HG03520 (cell line): ENCODE results near the gene LCN9.
"Not testable (repeated sequence)": the region's sequence is repeated elsewhere in the genome, so short reads cannot be mapped to it uniquely, and the experiment has no call there.

ENCODE experiments used
- ATAC-seq: cut with Tn5 transposase; IDR thresholded peaks from one replicate; pipeline ENCODE4 v1.9.1; 2021; ENCODE audit warnings: mild to moderate bottlenecking, moderate library complexity; ENCODE audit not compliant: unreplicated experiment

The LCN9 gene

DNA sequence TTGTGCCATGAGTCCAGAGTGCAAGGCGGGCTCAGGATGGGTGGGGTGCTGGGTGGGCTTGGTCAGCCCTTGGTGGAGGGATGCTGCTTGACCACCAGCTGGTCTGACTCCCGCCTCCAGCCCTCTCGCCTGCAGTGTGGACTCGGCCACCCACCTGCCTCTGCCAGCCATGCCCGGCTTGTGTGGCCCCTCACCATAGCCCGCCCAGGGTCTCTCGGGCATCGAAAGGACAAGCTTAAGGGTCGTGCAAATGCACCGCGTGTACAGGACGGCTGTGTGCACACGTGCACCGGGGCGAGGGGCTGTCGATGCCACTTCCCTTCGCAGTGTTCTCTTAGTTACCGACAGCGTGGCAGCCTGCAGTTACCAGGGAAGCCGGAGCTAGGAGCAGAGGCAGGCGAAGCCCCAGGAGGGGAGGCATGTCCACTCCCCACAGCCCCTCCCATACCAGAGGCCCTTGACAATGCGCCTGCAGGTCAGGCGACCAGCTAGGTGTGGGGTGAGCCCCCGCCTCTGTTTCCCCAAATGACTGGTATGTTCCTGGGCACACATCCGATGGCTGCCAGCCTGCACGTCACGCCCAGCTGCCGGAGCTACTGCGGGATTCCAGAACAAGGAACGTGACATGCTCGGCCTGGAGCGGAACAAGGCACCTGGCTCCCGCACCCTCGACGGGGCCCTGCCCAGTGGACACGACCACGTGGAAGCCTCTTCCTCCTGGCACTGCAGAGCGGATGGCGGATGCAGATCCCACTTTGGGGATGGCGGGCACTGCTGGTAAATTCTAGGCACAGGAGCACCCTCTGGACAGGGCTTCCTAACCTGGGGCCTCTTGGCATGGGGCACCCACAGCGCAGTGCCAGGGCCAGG is 7.8 kb downstream of the LCN9 start:
- ATAC-seq: no peak

GRCh38 chr9:135671591-135672041 is 8.5 kb downstream of the LCN9 start:
- ATAC-seq: no peak

DNA sequence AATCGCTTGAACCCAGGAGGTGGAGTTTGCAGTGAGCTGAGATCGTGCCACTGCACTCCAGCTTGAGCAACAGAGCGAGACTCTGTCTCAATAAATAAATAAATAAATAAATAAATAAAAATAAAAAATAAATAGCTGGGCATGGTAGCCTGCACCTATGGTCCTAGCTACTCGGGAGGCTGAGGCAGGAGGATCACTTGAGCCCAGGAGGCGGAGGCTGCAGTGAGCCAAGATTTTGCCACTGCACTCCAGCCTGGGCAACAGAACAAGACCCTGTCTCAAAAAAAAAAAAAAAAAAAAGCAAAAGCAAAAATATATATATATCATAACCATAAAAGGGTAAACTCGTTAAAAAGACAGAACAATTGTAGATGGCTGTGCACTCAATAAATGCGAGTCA is 9.7 kb downstream of the LCN9 start:
- ATAC-seq: not testable (repeated sequence)

GRCh38 chr9:135673941-135674340 is 10.8 kb downstream of the LCN9 start:
- ATAC-seq: no peak

- no peak for ATAC-seq
Measured at GRCh38 chr9:135674977-135675376, 11.9 kb downstream of the LCN9 start.

GRCh38 chr9:135676891-135677290 is 13.8 kb downstream of the LCN9 start:
- no peak for ATAC-seq

DNA sequence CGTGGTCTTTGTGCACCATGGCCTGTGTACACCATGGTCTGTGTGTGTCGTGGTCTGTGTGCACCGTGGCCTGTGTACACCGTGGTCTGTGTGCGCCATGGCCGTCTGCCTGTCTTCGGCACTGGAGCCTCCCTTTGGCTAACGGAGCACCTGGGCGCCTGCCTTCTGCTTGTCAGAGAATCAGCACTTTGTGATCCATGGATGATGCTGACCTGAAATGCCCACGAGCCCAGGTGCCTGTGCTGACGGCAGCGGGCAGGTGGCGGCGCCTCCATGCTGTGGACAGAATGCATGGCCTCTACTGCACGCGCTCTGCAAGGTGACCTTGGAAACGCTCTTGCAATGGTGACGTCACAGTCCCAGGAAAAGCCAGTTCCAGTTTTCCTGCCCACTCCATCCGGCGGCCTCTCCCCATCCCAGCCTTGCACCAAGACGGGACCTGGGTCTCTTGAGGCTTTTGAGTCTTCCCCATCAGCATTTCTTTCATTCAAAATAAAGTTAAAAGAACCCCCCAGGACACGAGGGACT is 14.6 kb downstream of the LCN9 start:
- no peak for ATAC-seq

DNA sequence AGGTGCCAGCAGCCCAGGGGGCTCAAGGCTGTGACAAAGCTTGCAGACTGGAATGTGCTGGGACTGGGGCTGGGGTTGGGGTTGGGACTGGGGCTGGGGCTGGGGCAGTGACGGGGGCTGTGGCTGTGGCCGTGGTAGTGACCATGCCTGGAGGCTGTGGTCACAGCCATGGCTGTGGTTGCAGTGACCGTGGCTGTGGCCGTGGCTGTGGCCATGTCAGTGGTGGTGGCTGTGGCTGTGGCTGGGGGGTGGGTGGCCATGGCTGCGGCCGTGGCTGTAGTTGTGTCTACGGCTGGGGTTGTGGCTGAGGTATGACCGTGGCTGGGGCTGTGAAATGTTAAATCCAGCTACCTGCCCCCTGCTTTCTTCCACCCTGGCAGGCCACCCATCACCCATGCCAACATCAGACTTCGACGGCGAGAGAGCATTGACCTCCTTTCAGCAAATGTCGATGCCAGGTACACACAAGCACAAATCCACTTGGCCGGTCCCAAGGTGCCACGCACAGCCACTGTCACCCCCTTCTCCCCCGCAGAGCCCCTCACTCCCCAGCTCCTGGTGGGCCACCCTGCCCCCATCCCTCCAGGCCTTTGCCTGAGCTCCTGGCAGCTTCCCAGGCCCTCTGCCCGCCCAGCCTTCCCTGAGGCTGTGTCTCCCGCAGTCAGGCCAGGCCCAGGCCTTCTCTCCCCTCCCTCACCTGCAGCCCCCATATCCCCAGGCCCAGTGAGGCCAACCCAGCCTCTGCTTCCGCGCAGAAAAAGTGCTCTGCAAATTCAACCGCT is 15.3 kb downstream of the LCN9 start:
- ATAC-seq: no peak

DNA sequence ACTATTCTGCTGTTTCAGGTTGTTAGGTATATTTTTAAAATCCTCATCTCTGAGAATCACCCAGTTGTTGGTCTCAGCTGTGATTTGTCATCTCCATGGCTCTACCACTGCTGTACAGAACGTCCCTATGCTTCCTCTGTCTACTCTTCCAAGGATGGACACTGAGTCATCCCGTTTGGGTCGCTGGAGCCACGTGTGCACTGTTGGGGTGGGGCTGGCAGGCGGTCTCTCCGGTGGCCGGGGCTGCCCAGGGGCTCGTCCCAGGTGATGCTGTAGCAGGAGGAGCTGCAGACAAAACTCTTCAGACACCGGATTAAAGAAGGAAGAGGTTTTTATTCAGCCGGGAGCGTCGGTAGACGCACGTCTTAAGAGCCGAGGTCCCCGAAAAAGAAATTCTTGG is 16.9 kb downstream of the LCN9 start:
- ATAC-seq: no peak

DNA sequence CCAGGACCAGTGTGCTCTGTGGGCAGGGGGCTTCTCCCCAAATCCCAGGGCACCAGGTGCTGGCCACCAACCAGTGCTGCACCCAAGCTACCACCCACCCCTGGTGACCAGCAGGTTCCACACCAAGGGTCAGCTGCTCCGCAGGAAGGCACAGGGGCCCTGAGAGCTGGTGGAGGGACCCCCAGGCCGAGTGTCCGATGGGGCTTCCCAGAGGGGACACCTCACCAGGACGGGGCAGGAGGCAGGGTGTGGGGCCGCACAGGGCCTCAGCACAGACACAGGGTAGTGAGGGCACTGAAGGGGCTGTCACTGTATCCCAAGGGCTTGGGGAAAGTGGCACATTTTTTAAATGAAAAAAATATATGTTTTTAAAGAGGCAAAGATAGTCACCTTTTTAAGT is 18.1 kb downstream of the LCN9 start:
- ATAC-seq: no peak

DNA sequence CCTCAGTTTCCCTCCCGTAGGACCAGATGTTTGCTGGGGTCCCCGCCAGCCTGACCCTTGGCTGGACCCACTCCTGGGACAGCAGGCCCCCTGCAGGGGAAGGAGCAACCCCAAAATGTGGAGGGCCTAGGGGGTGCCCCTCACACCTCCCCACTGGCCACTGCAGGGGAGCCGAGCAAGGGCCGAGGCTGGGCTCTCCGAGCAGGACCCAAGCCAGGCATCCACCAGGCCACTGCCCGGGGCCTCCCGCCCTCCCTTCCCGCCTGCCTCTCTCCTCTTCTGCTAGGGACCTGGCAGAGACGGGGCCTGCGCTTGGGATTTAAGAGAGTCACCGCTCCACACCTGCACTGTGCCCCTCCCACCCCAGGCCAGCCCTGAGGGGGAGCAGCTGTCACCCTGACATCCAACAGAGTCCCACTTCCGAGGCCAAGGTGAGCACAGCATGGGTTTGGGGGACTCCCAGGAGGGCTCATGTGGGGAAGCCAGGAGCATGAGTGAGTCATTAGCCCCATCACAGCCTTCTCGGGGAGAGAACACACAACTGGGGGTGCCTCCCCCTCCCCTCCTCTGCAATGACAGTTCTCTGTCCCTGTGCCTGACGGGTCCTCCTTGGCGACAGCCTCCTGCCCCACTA is 20.4 kb downstream of the LCN9 start:
- no peak for ATAC-seq

- no peak for ATAC-seq
Measured at GRCh38 chr9:135684691-135685090, 21.6 kb downstream of the LCN9 start.

GRCh38 chr9:135687216-135687615 is 24.1 kb downstream of the LCN9 start:
- no peak for ATAC-seq

GRCh38 chr9:135689011-135689410 is 25.9 kb downstream of the LCN9 start:
- ATAC-seq: no peak

DNA sequence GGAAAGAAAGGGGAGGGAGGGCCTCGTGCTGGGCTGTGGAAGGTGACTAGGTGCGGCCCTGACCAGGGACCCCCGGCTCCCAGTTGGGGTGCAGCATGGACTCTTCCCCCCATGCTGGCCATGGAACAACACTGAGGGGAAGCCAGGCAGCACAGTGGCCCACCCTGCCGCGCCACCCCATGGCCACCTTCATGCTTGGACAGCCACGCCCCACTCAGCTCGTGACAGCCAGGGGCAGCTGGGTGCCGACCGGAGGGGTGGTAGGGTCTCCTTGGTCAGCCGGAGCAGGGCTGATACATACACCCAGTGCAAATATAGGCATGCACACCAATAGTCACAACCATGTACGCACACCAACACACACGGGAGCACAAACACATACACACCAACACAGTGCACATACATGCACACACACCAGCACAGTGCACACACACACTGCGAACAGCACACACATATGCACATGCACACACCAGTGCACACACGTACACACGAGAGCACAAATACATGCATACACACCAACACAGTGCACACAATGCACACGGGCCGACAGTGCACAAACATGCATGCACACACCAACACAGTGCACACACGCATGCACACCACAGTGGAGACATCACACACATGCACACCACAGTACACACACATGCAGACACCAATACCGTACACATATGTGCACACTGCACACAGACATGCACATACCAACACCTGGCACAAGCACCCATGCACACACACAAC is 27.9 kb downstream of the LCN9 start:
- ATAC-seq: no peak

DNA sequence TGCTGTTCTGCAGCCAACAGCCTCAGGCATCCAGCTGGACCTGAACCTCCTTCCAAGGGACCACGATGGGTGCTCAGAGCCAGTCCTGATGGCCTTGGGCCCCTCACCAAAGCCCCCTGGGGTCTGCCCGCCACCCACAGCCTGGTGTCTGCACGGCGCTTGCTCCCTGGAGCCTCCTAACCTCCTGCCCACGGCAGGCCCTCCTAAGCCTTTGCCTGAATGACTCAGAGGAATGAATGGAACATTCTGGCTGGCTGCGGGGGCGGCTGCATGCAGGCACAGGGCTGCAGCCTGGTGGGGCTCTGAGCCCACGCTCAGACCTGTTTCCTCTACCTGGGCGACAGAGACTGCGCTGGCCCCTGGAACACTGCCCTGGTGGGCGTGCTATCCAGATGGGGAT is 29.3 kb downstream of the LCN9 start:
- no peak for ATAC-seq

DNA sequence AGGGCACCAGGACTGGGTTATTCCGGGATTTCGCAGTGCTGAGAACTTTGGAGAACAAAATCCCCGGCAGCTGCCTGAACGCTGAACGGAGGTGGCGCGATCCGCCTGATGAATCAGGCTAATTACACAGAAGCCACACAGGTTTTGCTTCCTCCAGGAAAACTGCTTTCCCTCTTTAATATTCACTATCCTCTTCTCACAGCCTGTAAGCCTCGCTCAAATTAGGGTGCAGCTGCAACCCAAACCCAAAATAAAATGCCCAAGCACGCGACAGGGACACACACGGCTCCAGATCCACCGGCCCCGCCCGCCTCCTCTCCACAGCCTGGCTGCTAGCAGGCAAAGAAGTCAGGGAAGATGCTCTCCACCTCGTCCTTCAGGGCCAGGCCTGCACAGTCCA is 30.2 kb downstream of the LCN9 start:
- no peak for ATAC-seq

- ATAC-seq: no peak
Measured at GRCh38 chr9:135693771-135694170, 30.7 kb downstream of the LCN9 start.

GRCh38 chr9:135694414-135694813 is 31.3 kb downstream of the LCN9 start:
- ATAC-seq: no peak

GRCh38 chr9:135695036-135695435 is 31.9 kb downstream of the LCN9 start:
- no peak for ATAC-seq

DNA sequence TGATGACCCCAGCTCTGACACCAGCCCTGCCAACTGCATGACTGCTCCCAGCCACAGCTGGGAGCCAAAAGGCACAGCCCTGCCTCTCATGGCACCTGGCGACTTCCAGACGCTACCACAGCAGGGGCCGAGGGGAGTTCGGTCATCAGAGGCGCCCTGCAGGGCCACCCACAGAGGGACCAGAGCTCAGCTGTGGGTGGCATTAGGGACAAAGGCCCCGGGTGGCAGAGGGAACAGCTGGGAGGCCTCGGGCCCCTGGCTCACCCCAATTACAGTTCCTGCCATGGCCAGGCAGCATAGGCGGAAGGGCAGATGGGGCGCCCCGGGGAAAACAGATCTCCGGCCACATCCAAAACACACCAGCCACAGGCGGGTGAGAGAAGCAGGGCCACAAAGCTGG is 32.5 kb downstream of the LCN9 start:
- ATAC-seq: no peak
